NCI-H748 (cell line): Measurements from ENCODE around the gene SSH3.

ENCODE experiments used
- DNase-seq: peaks from one replicate; lab custom pipeline; 2025; ENCODE audit not compliant: unreplicated experiment; lab: John Stamatoyannopoulos, UW

SSH3 gene

GRCh38 chr11:67291481-67292381, 11.6 kb upstream of the SSH3 start:
- DNase-seq = no peak

DNA sequence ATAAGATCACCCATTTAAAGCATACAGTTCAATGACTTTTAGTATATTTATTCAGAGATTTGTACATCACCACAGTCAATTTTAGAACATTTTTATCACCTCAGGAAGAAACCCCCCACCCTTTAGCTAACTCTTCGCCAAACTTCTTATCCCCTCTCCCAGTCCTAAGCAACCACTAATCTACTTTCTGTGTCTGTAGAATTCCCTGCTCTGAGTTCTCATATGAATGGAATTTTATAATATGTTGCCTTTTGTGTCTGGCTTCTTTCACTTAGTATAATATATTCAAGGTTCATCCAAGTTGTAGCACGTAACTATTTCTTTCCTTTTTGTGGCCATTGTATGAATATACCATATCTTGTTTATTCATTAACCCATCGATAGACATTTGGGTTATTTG, 10.7 kb upstream of the SSH3 start:
- DNase-seq = no peak

DNA sequence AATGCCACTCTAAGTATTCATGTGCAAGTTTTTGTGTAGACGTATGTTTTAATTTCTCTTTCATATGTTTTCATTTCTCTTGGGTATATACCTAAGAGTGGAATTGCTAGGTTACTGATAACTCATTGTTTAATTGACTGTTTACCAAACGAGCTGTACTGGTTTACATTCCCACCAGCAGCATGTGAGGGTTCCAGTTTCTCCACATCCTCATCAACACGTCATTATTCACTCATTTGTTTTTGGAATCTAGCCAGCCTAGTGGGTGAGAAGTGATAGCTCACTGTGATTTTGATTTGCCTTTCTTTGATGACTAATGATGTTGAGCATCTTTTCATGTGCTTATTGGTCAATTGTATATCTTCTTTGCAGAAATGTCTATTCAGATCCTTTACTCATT, 10.2 kb upstream of the SSH3 start:
- peak; percentile 43 for DNase-seq

DNA sequence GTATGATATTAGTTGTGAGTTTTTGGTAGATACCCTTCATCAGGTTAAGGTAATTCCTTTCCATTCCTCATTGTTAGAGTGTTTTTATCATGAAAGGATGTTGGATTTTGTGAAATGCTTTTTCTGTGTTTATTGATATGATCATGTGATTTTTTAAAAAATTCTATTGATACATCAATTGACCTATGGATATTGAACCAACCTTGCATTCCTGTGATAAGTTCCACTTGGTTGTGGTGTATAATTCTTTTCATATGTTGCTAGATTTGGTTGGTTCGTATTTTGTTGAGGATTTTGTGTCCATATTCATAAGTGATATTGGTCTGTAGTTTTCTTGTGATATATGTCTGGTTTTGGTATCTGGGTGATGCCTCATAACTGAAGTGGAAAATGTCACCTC, 7.5 kb upstream of the SSH3 start:
- DNase-seq = peak; percentile 21

- no peak for DNase-seq
Observed at GRCh38 chr11:67298786-67299185, 4.5 kb upstream of the SSH3 start.

DNA sequence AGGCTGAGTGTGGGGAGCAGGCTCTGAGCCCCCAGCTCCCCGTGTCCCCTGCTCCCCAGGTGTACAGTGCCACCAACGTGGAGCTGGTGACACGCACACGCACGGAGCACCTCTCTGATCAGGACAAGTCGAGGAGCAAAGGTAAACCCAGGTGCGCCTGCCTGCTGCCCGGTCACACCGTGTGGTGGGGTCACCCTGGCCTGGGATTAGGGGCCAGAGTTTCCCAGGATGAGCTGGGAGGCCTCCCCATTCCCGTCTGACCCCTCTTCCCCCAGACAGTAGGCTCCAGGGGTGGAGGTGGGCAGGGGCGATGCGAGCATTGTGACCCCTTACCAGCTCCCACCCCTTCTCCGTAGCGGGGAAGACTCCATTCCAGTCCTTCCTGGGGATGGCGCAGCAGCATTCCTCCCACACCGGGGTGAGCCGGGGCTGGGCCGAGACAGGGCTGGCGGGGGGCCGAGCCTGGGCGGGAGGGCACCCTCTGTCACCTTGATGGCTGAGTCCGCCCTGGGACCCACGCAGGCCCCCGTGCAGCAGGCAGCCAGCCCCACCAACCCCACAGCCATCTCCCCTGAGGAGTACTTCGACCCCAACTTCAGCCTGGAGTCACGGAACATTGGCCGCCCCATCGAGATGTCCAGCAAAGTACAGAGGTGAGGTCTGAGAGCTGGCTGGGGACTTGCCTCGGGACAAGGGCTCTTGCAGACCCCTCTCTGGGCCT, 3.7 kb upstream of the SSH3 start:
- no peak for DNase-seq

DNA sequence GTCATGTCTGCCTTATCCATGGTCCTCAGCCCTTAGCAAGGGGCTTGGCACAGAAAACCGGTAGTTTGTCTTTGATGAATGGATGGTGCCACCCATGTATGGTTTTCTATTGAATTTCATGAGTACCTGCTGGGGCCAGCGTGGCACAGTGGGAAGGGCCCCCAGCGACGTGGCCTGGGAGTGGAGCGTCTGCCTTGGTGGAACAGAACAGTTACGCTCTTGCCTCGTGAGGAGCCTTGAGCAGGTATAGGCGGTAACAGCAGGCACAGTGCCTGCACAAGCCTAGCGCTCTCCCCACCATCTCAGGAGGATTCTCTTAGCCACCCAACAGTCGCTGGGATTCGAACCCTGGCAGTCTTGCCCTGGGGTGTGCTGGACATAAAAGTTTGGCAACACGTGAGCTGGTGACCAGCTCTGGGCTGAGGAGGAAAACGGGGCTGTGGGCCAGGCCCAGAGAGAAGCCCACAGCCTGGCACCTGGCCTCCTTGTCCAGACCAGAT, 3.0 kb upstream of the SSH3 start:
- DNase-seq = no peak

DNA sequence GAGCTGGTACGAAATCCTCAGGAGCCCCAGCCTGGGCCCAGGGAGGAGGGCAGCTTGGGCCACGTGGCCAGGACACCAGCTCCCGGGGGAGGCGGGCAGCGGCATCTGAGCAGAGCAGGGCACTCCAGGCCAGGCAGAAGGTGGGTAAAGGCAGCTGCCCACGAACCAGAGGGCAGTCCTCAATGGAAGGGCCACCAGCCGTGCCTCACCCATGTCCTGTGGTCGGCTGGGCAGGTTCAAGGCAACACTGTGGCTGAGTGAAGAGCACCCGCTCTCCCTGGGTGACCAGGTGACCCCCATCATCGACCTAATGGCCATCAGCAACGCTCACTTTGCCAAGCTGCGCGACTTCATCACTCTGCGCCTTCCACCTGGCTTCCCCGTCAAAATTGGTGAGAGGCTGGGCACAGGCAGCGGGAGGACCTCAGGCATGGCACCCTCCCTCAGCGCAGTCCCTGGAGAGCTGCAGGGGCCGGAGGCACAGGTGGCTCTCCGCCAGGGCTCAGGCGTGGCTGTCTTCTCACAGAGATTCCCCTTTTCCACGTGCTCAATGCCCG, 2.5 kb upstream of the SSH3 start:
- DNase-seq = no peak

- DNase-seq = no peak
Observed at GRCh38 chr11:67301313-67301921, 1.9 kb upstream of the SSH3 start.

DNA sequence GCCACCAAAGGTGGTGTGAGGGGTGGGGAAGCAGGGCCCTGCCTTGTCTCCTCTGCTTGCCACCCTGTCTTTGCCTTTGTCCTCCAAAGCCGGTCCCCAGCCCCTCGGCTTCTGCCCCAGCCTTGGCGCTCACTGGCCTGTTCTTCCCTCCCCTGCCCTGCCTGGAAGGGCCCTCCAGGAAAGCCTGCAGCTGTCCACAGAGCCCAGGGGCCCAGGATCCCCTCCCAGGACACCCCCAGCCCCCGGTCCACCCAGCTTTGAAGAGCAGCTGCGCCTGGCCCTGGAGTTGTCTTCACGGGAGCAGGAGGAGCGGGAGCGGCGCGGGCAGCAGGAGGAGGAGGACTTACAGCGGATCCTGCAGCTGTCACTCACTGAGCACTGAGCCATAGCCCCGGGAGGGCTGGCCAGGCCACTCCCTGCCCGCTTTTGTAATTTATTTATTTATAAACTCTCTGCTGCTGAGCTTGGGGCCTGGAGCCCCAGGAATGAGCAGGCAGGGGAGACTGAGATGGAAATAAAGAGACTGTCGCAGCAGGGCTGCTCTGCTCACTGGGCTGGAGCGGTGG, 1.3 kb upstream of the SSH3 start:
- DNase-seq = peak; percentile 34

DNA sequence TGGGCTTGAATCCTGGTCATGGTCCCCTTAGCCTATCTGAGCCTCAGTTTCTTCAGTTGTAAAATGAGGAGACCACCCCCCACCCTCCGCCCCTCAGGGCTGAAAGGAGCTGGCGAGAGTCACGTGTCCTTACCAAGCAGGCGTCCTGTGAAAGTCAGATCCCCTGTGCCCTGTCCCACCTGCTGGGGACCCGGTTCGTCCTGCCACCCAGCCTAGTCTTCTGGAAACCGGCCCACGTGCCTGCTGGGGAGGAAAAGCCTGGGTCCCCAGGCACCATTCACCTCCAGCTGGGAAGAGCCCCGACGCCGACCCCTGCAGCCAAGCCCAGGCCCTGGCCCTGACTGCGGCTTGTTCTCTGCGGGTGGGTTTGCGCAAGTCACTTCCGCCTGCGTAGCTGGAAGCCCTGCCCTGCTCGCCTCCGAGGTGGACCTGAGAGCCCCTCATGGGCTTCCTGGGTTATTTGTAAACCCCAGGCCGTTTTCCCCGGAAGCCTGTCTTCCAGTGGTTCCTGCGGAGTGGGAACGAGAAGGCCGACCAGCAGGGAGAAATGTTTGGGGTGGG, 679 bp upstream of the SSH3 start:
- DNase-seq = peak; percentile 71

DNA sequence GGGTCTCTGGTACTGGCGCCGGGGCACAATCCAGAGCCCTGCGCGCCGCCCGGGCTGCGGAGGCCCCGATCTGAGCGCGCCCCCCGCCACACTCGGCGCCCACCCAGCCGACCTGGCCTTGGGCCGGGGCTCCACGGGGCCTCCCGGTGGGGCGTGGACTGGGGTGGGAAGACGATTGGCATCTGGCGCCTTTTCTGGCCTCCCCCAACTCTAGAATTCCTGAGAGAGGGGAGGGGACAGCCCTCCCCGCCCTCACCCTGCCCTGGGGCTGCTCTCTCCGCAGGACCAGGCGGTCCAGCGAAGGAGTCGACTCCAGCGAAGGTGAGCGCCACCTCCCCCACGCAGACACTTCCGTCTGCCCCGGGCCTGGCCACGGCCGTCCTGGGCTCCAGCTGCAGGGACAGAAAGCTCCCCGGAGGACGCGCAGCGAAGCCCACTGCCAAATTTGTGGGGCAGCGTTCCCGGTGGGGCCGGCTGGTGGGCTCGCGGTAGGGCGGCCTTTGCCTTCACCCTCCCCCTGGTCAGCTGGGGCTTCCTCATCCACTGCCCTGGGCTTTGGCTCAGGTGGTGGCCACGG, 593 bp downstream of the SSH3 start:
- DNase-seq = peak; percentile 34

GRCh38 chr11:67304511-67305113, 1.3 kb downstream of the SSH3 start:
- DNase-seq = no peak

GRCh38 chr11:67306769-67307544, 3.6 kb downstream of the SSH3 start:
- no peak for DNase-seq

GRCh38 chr11:67307545-67308001, 4.2 kb downstream of the SSH3 start:
- no peak for DNase-seq

DNA sequence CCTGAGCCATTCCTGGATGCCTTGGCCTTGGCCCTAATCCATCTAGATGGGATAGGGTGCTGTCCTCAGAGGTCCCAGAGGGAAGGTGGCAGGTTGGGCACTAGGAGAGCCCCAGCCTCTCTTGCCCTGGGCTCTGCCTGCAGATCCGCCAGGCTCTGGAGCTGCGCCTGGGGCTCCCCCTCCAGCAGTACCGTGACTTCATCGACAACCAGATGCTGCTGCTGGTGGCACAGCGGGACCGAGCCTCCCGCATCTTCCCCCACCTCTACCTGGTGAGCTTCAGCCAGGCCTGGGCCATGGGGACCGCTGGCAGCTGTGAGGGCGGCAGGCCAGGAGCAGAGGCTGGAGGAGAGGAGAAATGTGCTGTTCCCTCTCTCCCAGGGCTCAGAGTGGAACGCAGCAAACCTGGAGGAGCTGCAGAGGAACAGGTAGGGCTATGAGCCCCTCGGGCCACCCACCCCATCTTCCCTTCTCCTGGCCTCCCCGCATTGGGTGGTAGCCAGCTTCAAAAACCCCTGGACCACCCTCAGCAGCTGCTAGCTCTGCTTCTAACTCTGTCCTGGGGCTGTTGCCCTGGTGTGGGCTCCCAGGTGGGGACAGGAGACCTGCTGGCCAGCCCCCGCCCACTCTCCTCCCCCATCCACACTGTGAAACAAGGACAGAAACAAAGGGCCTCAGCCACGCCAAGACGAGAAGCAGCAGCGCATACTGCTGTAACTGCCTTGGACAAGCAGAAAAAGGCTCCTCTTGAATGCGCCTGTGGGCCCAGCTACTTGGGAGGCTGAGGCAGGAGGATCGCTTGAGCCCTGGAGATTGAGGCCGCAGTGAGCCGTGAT, 4.9 kb downstream of the SSH3 start:
- no peak for DNase-seq

- no peak for DNase-seq
Observed at GRCh38 chr11:67309166-67309565, 5.8 kb downstream of the SSH3 start.

- no peak for DNase-seq
Observed at GRCh38 chr11:67309661-67310061, 6.3 kb downstream of the SSH3 start.
